Mammary epithelial cell (primary cell): ENCODE data around the gene CLDN24.

Experiments
- CTCF ChIP-seq, 2 donors: IDR thresholded peaks in 1 of 2; conservative IDR thresholded peaks in 1 of 2; 2 replicates each; pipeline ENCODE4 v1.5.1; 2011 to 2012; ENCODE audit warnings: inconsistent platforms in 2 of 2, low read length in 2 of 2, mild to moderate bottlenecking in 2 of 2, control low read depth in 1 of 2, low read depth in 1 of 2; ENCODE audit not compliant: insufficient read depth in 1 of 2; ENCODE audit errors: extremely low read depth in 1 of 2
- EZH2 ChIP-seq: IDR thresholded peaks from 2 replicates; pipeline ENCODE4 v1.6.1; 2012; ENCODE audit warnings: low read length, inconsistent platforms, borderline replicate concordance

- TF ChIP-seq CTCF (conservative IDR thresholded peaks at IDR 0.05 in 1 of 2, IDR thresholded peaks at IDR 0.05 in 1 of 2; ENCODE audit: extremely low read depth in 1 of 2, insufficient read depth in 1 of 2, low read depth in 1 of 2, low read length in 2 of 2) (no peak), EZH2 (no peak)
These were observed 2.4 kb upstream of the CLDN24 start for GRCh38 chr4:183324619-183325018.
